T-cell (primary cell): ENCODE results near the gene SCAPER. TPM values are rescaled to one million over a fixed set of nuclear protein-coding genes. Genes with fewer than 3 reads are reported as not detected.

Experiments used
- ATAC-seq, 4 experiments: fragments of 200-7000 bp in 3 of 4; fragments of 150-1000 bp in 1 of 4; cut with Tn5 transposase; replicated peaks in 1 of 4; 1 replicate in 3 of 4; 2 replicates in 1 of 4; pipeline ENCODE4 v1.10.0; 2021; ENCODE audit warnings: moderate library complexity in 3 of 4, mild to moderate bottlenecking in 2 of 4, moderate number of reproducible peaks in 1 of 4
- CTCF ChIA-PET, 2 donors: fragments of 300-600 bp; sonication (Branson Sonifier 250); formaldehyde crosslinking; loops; one replicate each; lab custom pipeline; 2022; ENCODE audit warnings: antibody characterized with exemption in 2 of 2; lab: Charles Lee
- POLR2A ChIA-PET, 2 donors: fragments of 300-600 bp; sonication (Branson Sonifier 250); formaldehyde crosslinking; loops; one replicate each; lab custom pipeline; 2022; ENCODE audit warnings: antibody characterized with exemption in 2 of 2; lab: Charles Lee
- DNase-seq, 35 experiments: peaks; one replicate each; pipeline versions ENCODE4 v3.0.0 to v3.0.0-alpha.2; 2013 to 2023
- H3K27ac ChIP-seq: one replicate; pipeline ENCODE4 v1.5.1; 2013; ENCODE audit warnings: low read length
- H3K27me3 ChIP-seq, 2 experiments: replicated peaks in 1 of 2; 1 replicate in 1 of 2; 2 replicates in 1 of 2; pipeline versions ENCODE4 v1.6.1 to v1.7.0; 2013; ENCODE audit warnings: low read length in 1 of 2, mixed read lengths in 1 of 2; ENCODE audit not compliant: control insufficient read depth in 2 of 2, insufficient read depth in 2 of 2; ENCODE audit errors: extremely low read depth in 1 of 2
- H3K36me3 ChIP-seq, 2 donors: 1 replicate in 1 of 2; 2 replicates in 1 of 2; pipeline versions ENCODE4 v1.6.1 to v1.7.0; 2013; ENCODE audit warnings: low read length in 1 of 2; ENCODE audit not compliant: control insufficient read depth in 2 of 2, insufficient read depth in 1 of 2; ENCODE audit errors: extremely low read depth in 1 of 2
- H3K4me1 ChIP-seq, 2 experiments: 1 replicate in 1 of 2; 2 replicates in 1 of 2; pipeline versions ENCODE4 v1.6.1 to v1.7.0; 2013; ENCODE audit warnings: low read length in 2 of 2, mixed read lengths in 1 of 2; ENCODE audit not compliant: insufficient read depth in 2 of 2, control insufficient read depth in 1 of 2; ENCODE audit errors: extremely low read depth in 1 of 2
- H3K4me3 ChIP-seq, 2 donors: 1 replicate in 1 of 2; 2 replicates in 1 of 2; pipeline versions ENCODE4 v1.5.1 to v1.7.0; 2013; ENCODE audit warnings: mild to moderate bottlenecking in 2 of 2, low read length in 1 of 2, moderate library complexity in 1 of 2; ENCODE audit not compliant: control insufficient read depth in 1 of 2; ENCODE audit errors: extremely low read depth in 1 of 2
- H3K9me3 ChIP-seq: 2 replicates; pipeline ENCODE4 v1.7.0; 2013
- H3K27ac Mint-ChIP-seq, 2 donors: one replicate each; pipeline ENCODE4 v1.8.0; 2020 to 2021; ENCODE audit warnings: mild to moderate bottlenecking in 2 of 2, mixed read lengths in 2 of 2
- H3K27me3 Mint-ChIP-seq, 2 donors: one replicate each; pipeline ENCODE4 v1.8.0; 2021 to 2022; ENCODE audit warnings: mixed read lengths in 2 of 2
- H3K36me3 Mint-ChIP-seq: one replicate; pipeline ENCODE4 v1.8.0; 2021; ENCODE audit warnings: mixed read lengths
- H3K4me1 Mint-ChIP-seq, 3 donors: one replicate each; pipeline ENCODE4 v1.8.0; 2020 to 2022; ENCODE audit warnings: mixed read lengths in 3 of 3, mild to moderate bottlenecking in 1 of 3
- H3K4me3 Mint-ChIP-seq, 3 donors: one replicate each; pipeline ENCODE4 v1.8.0; 2020 to 2022; ENCODE audit warnings: mild to moderate bottlenecking in 3 of 3, mixed read lengths in 3 of 3, moderate library complexity in 3 of 3
- H3K9me3 Mint-ChIP-seq, 3 donors: one replicate each; pipeline ENCODE4 v1.8.0; 2020 to 2022; ENCODE audit warnings: mixed read lengths in 3 of 3
- WGBS: methylation state at CpG from one replicate; pipeline ENCODE4 v1.1.5; 2013; ENCODE audit warnings: missing lambda C conversion rate; ENCODE audit not compliant: insufficient coverage; 5-methylcytosine and 5-hydroxymethylcytosine counted together
- total RNA-seq, 35 experiments: library from RNA in 6 of 35; stranded (reverse) in 6 of 35; fragments of 120-200 nt in 1 of 35; gene quantifications; one replicate each; pipeline versions ENCODE4 v1.2.1 to v1.2.4 and lab custom pipeline; 2013 to 2026

The SCAPER gene
- total RNA-seq, 5 donors from 2014 or later (not counting 1 experiment from before 2014, with no cell fraction given) = 32.5 to 59.4 (median 44.1) TPM

DNA sequence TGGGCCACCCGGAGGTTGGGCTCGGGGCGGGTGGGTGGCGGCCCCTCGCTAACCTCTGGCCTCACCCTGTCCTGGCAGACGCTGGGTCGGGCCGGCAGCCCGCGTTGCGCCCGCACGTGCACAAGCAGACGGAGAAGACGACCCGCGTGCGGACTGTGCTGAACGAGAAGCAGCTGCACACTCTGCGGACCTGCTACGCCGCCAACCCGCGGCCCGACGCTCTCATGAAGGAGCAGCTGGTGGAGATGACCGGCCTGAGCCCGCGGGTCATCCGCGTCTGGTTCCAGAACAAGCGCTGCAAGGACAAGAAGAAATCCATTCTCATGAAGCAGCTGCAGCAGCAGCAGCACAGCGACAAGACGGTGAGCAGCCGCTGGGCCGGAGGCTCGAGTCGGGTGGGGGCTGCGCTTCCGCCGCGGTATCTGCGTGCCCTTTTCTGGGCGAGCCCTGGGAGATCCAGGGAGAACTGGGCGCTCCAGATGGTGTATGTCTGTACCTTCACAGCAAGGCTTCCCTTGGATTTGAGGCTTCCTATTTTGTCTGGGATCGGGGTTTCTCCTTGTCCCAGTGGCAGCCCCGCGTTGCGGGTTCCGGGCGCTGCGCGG is 564.8 kb downstream of the SCAPER start:
- Mint-ChIP-seq H3K4me1 (peaks cover 62 to 68% (median 62%) of the 10 kb centered on the region in 3 donors), H3K27me3 (peaks cover 67 to 85% of the 10 kb centered on the region in 2 donors), H3K4me3 (peak overlapping the region; percentile 80 to 94 (median 82)), H3K27ac (no peak overlapping the region), H3K36me3 (no peaks in the 10 kb centered on the region), H3K9me3 (no peaks in the 10 kb centered on the region)
- H3K4me1 ChIP-seq = peaks cover 38 to 82% of the 10 kb centered on the region in 2 experiments
- CTCF ChIA-PET = interaction anchor here in 1 of 2 donors (0.7 kb wide), 1 partner anchor 1872 kb away, joined by 5 read pairs; no protein-coding TSS in a partner anchor
- ATAC-seq (peak; percentile 24 to 34 (median 26)), DNase-seq (peak in 5 of 35 experiments; percentile 21 to 50 (median 24))
- H3K27ac ChIP-seq = no peak overlapping the region
- H3K27me3 ChIP-seq = peaks cover 31 to 84% of the 10 kb centered on the region in 2 experiments
- no peaks in the 10 kb centered on the region for H3K9me3 ChIP-seq
- H3K36me3 ChIP-seq = no peaks in the 10 kb centered on the region
- H3K4me3 ChIP-seq = peak overlapping the region; percentile 44 to 80
- WGBS = under 1% methylated on average over 53 of the region's 53 CpGs
- POLR2A ChIA-PET = interaction anchor here in 1 of 2 donors (0.6 kb wide), 1 partner anchor 60 kb away, joined by 10 read pairs; no protein-coding TSS in a partner anchor

DNA sequence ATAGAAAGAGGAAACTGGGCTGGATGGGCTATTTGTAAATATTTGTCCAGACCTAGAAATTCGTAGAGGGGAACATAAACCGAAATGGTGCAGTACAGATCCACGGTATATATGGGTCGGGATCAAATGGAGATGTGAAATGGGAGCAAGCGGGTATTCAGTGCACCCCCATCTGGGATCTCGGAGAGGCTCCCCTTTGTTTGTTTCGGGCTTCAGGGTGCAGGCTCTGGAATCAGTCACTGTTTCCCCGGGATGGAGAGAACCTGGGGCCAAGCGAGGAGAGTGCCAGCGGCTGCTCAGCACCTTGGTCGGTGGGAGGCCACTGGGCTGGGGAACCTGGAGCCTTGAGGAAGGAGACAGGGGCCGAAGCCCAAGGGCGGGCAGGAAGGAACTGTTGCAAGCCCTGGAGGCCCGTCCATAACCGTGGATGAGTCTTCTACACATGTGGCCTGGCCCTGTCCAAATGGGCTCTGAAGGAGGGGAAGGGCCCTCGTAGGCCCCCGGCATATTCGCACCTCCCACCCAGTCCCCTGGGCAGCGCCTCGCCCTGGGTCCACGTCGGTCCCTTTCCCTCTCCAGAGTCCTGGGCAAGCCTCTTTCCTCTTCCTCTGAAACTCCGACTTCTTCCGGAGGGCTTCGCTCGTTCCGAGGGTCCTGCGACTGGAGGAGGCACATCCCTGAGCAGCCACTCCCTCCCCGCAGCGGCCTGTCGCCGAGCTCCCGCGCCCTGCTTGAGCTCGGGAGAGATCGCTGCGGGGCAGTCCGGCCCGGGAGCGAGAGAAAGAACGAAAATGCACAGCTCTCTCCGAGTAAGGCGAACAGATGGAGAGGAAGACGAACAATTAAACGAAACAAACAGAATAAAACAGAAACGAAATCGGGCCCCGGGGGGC is 565.6 kb downstream of the SCAPER start:
- peaks cover 67 to 85% of the 10 kb centered on the region in 2 donors for H3K27me3 Mint-ChIP-seq
- no peaks in the 10 kb centered on the region for H3K36me3 Mint-ChIP-seq
- ChIA-PET CTCF (interaction anchor here in 1 of 2 donors (0.7 kb wide), 1 partner anchor 1872 kb away, joined by 5 read pairs; no protein-coding TSS in a partner anchor), POLR2A (interaction anchor here in 1 of 2 donors (0.6 kb wide), 1 partner anchor 59 kb away, joined by 10 read pairs; no protein-coding TSS in a partner anchor)
- H3K9me3 Mint-ChIP-seq = no peaks in the 10 kb centered on the region
- Histone ChIP-seq H3K36me3 (no peaks in the 10 kb centered on the region), H3K4me3 (peak overlapping the region; percentile 44 to 80), H3K9me3 (no peaks in the 10 kb centered on the region), H3K27ac (no peak overlapping the region), H3K27me3 (peaks cover 33 to 91% of the 10 kb centered on the region in 2 experiments), H3K4me1 (peaks cover 38 to 86% of the 10 kb centered on the region in 2 experiments)
- 18% methylated on average over 41 of the region's 48 CpGs for WGBS
- DNase-seq = peak in 4 of 35 experiments; percentile 10 to 37 (median 16)
- ATAC-seq = no peak
- H3K4me3 Mint-ChIP-seq = peak overlapping the region; percentile 80 to 94 (median 82)
- peaks cover 63 to 69% (median 63%) of the 10 kb centered on the region in 3 donors for H3K4me1 Mint-ChIP-seq
- H3K27ac Mint-ChIP-seq = no peak overlapping the region

DNA sequence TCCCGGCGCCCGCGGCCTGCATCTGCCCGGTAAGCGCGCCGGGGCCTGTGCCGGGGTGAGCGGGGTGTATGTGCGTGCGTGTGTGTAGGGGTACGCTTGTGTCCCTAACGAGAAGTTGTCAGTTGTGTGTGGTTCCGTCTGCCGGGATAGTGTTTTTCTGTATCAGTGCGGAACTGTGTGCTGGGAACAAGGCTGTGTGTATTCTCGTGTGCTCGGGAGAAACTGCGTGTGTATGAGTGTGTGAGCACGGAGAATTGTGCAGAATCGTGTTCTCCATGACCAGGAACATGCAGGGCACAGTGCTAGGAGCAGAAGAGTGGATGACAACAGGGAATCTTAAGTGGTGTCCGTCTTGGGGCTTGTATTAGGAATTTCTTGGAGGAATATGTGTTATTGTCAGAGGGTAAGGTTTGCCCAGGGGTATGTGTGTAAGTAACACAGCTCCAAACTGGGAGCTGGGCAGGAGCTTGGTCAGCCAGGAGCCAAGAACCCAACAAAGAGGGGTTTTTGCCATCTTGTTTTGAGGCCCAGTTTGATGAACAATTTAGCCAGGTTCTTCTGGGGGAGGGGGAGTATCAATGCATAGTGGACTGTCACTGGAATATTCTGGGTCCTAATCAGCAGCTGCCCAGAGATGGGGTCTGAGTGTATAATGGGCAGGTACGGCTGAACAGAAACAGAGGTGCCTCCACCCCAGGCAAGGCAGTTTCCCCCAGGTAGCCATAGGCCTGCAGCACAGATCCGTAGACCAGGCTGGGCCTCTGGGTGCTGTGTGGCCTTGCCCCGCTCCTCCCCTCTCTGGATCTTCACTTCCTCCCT is 566.4 kb downstream of the SCAPER start:
- 21% methylated on average over 23 of the region's 26 CpGs for whole genome bisulfite sequencing
- peaks cover 66 to 85% of the 10 kb centered on the region in 2 donors for H3K27me3 Mint-ChIP-seq
- H3K4me1 Mint-ChIP-seq = peaks cover 63 to 71% (median 63%) of the 10 kb centered on the region in 3 donors
- H3K4me3 Mint-ChIP-seq = peak overlapping the region; percentile 42 to 94 (median 80)
- ATAC-seq (no peak), DNase-seq (no peak)
- H3K27ac Mint-ChIP-seq = peak overlapping the region in 1 of 2 donors; percentile 12
- H3K36me3 Mint-ChIP-seq = no peaks in the 10 kb centered on the region
- Histone ChIP-seq H3K4me1 (peaks cover 38 to 86% of the 10 kb centered on the region in 2 experiments), H3K27me3 (peaks cover 30 to 98% of the 10 kb centered on the region in 2 experiments), H3K9me3 (no peaks in the 10 kb centered on the region), H3K36me3 (no peaks in the 10 kb centered on the region), H3K4me3 (peak overlapping the region in 1 of 2 donors; percentile 56), H3K27ac (no peak overlapping the region)
- ChIA-PET CTCF (no interaction called here), POLR2A (no interaction called here)
- no peaks in the 10 kb centered on the region for H3K9me3 Mint-ChIP-seq

DNA sequence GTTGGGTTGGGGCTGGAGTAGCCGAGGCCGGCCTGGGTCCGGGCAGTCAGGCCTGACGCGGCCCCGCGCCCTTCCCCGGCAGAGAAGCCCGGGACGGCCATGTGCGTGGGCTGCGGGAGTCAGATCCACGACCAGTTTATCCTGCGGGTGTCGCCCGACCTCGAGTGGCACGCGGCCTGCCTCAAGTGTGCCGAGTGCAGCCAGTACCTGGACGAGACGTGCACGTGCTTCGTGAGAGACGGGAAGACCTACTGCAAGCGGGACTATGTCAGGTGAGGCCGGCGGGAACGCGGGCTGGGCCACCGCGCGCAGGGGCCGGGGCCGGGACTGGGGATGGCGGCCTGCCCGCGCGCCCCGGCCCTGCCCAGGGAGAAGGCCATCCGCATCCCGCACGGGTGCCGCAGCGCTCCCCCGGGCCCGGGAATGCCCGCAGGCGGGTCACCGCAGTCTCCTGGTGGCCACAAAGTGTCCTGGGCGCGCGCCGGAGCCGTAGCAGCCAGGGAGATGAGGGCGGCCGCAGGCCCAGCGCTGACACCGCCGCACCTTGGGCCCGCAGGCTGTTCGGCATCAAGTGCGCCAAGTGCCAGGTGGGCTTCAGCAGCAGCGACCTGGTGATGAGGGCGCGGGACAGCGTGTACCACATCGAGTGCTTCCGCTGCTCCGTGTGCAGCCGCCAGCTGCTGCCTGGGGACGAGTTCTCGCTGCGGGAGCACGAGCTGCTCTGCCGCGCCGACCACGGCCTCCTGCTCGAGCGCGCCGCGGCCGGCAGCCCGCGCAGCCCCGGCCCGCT is 567.2 kb downstream of the SCAPER start:
- H3K27ac ChIP-seq = no peak overlapping the region
- H3K9me3 ChIP-seq = no peaks in the 10 kb centered on the region
- ATAC-seq = peak in 3 of 4 experiments; percentile 17 to 37 (median 17)
- H3K27me3 Mint-ChIP-seq = peaks cover 64 to 85% of the 10 kb centered on the region in 2 donors
- H3K27me3 ChIP-seq = peaks cover 26 to 97% of the 10 kb centered on the region in 2 experiments
- H3K4me1 ChIP-seq = peaks cover 38 to 79% of the 10 kb centered on the region in 2 experiments
- ChIA-PET CTCF (no interaction called here), POLR2A (no interaction called here)
- peak overlapping the region in 1 of 2 donors; percentile 56 for H3K4me3 ChIP-seq
- WGBS = 6% methylated on average over 89 of the region's 89 CpGs
- peak overlapping the region in 2 of 3 donors; percentile 70 to 94 for H3K4me3 Mint-ChIP-seq
- H3K4me1 Mint-ChIP-seq = peaks cover 56 to 64% (median 60%) of the 10 kb centered on the region in 3 donors
- no peak overlapping the region for H3K27ac Mint-ChIP-seq
- H3K36me3 ChIP-seq = no peaks in the 10 kb centered on the region
- H3K9me3 Mint-ChIP-seq = no peaks in the 10 kb centered on the region
- H3K36me3 Mint-ChIP-seq = no peaks in the 10 kb centered on the region
- DNase-seq = peak in 5 of 35 experiments; percentile 11 to 49 (median 24)

DNA sequence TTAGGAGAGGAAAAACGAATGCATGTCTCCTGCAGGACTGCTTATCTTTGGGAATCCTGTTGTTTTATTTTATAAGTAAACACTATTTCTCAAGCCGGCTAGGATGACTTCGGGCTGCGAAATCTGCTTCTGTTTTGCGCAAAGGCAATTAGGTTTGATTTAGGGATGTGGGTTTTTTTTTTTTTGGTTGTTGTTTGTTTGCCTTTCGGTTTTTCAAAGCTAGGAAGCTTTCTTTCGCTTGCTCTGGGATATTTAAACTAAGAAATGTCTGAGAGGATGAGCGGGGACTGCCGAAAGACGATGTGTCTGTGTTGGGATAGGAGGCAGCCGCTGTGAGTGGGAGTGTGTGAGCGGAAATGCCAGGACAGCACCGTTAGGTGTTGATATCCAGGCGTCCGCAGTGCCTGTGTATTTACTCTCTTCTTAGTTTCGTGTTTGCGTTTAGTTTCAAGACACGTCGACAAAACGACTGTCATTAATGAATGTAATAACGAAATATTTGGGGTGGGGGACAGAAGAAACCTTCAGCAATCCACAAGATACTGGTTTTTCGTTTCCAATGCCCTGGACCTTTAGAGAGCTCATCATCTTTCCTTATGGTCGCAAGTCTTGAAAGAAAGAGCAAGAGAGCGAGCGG is 568.0 kb downstream of the SCAPER start:
- H3K4me1 ChIP-seq = peaks cover 37 to 73% of the 10 kb centered on the region in 2 experiments
- H3K4me1 Mint-ChIP-seq = peaks cover 56 to 63% (median 59%) of the 10 kb centered on the region in 3 donors
- H3K4me3 Mint-ChIP-seq = peak overlapping the region; percentile 62 to 70 (median 67)
- H3K36me3 Mint-ChIP-seq = no peaks in the 10 kb centered on the region
- POLR2A ChIA-PET = interaction anchor here in 1 of 2 donors (0.6 kb wide), 1 partner anchor 1985 kb away, joined by 8 read pairs; no protein-coding TSS in a partner anchor
- peaks cover 69 to 90% of the 10 kb centered on the region in 2 donors for H3K27me3 Mint-ChIP-seq
- peak overlapping the region in 1 of 2 donors; percentile 21 for H3K27ac Mint-ChIP-seq
- no peaks in the 10 kb centered on the region for H3K36me3 ChIP-seq
- WGBS = 12% methylated on average over 9 of the region's 25 CpGs
- DNase-seq = peak in 2 of 35 experiments; percentile 10 to 46
- H3K27ac ChIP-seq = no peak overlapping the region
- no peak for ATAC-seq
- CTCF ChIA-PET = no interaction called here
- H3K27me3 ChIP-seq = peaks cover 26 to 98% of the 10 kb centered on the region in 2 experiments
- H3K4me3 ChIP-seq = peak overlapping the region; percentile 41 to 71
- no peaks in the 10 kb centered on the region for H3K9me3 ChIP-seq
- H3K9me3 Mint-ChIP-seq = no peaks in the 10 kb centered on the region
